ENCODE data around the gene FAM81B. TPM values are rescaled to one million over a fixed set of nuclear protein-coding genes. Genes with fewer than 3 reads are reported as not detected.
"Not testable (repeated sequence)": the region's sequence is repeated elsewhere in the genome, so short reads cannot be mapped to it uniquely, and the experiment has no call there.

FAM81B gene
- total RNA-seq, 4 donors from 2014 or later: 0.34 to 5.9 (median 0.51) TPM

DNA sequence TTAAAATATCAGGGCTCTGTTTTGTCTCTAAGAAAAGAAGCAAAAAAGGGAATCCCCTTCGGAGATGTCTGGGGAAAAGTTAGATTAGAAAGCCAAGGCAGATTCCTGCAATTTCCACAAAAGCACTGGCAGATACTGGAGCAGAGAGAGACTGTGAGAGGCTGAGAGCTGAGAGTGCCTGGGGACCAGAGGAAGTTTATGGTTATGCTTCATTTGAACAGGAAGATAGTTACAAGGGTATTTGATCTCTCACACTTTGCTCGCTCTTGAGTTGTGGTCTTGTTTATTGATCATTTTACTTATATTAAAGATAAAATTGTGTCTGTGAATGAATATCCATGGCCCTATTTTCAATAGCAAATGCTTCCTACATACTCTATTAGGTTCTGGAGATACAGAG lies 32.8 kb upstream of the FAM81B start:
- Histone ChIP-seq H3K9me3 (no peaks in the 10 kb centered on the region), H3K27ac (no peak overlapping the region), H3K4me3 (replicated peaks in 1 of 3) (no peak overlapping the region), H3K4me1 (no peaks in the 10 kb centered on the region), H3K36me3 (no peaks in the 10 kb centered on the region), H3K27me3 (no peaks in the 10 kb centered on the region)
- DNase-seq: no peak
- intact Hi-C loops (cut with DNase I): no loop called here
- 46 to 74% methylated on average over 2 of the region's 2 CpGs for WGBS, 2 donors
- TF ChIP-seq POLR2A (IDR thresholded peaks at IDR 0.05) (no peak), CTCF (IDR thresholded peaks at IDR 0.05) (no peak)

DNA sequence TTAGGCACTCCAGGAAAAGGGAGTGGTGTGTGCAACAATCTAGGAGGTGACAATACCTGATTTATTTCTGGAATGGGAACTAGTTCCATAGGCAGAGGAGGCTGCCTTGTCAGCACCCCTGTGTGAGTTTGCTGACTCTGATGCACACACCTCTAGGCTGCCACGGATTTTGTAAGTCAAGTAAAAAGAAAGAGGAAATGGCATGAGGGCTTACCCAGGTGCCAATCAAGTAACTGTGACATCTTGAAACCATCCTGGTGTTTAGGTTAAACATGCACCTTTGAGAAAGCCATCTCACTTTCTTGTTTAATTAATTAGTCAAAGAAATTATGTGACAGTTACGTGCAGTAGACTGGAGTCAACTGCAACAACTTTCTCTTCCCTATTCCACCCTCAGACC lies 32.3 kb upstream of the FAM81B start:
- no peaks in the 10 kb centered on the region for H3K9me3 ChIP-seq
- no peak overlapping the region for H3K27ac ChIP-seq
- no peaks in the 10 kb centered on the region for H3K27me3 ChIP-seq
- no peak overlapping the region for H3K4me3 ChIP-seq (replicated peaks in 1 of 3)
- H3K4me1 ChIP-seq: no peaks in the 10 kb centered on the region
- DNase-seq: no peak
- 60% methylated on average over 2 of the region's 2 CpGs for WGBS, 2 donors
- H3K36me3 ChIP-seq: no peaks in the 10 kb centered on the region
- TF ChIP-seq CTCF (IDR thresholded peaks at IDR 0.05): no peak
- TF ChIP-seq POLR2A (IDR thresholded peaks at IDR 0.05): no peak
- intact Hi-C loops (cut with DNase I): no loop called here

DNA sequence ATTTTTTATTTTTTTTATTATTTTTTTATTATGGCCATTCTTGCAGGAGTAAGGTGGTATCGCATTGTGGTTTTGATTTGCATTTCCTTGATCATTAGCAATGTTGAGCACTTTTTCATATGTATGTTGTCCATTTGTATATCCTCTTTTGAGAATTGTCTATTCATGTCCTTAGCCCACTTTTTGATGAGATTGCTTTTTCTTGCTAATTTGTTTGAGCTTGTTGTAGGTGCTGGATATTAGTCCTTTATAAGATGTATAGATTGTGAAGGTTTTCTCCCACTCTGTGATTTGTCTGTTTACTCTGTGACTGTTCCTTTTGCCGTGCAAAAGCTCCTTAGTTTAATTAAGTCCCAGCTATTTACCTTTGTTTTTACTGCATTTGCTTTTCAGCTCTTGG lies 30.5 kb upstream of the FAM81B start:
- intact Hi-C loops (cut with DNase I); H3K9me3 ChIP-seq; H3K27ac ChIP-seq; H3K4me1 ChIP-seq; H3K4me3 ChIP-seq (replicated peaks in 1 of 3); DNase-seq; H3K36me3 ChIP-seq; H3K27me3 ChIP-seq: not testable (repeated sequence)
- 67 to 73% methylated on average over 2 of the region's 2 CpGs for WGBS, 2 donors

DNA sequence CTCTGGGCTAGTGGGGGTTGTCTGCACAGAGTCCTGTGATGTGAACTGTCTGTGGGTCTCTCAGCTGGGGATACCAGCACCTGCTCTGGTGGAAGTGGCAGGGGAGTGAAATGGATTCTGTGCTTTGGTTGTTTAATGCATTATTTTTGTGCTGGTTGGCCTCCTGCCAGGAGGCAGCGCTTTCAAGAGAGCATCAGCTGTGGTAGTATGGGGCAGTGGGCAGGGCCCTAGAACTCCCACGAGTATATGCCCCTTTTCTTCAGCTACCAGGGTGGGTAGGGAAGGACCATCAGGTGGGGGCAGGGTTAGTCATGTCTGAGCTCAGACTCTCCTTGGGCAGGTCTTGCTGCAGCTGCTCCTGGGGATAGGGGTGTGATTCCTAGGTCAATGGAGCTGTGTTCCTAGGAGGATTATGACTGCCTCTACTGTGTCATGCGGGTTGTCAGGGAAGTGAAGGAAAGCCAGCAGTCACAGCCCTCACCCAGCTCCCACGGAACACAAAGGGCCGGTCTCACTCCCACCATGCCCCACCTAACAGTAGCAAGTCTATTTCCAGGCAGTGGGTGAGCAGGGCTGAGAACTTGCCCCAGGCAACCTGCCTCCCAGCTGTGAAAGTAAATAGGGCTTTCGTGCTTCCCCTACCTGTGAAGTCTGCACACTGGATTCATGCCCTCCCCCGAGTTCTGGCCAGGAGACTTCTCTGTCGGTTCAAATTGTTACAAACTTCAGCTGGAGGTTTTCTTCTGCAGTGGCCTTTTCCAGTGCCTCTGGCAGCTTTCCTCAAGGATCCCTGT lies 25.7 kb upstream of the FAM81B start:
- intact Hi-C loops (cut with DNase I): no loop called here
- 84 to 86% methylated on average over 8 of the region's 8 CpGs for WGBS, 2 donors
- TF ChIP-seq POLR2A (IDR thresholded peaks at IDR 0.05): no peak
- no peak for TF ChIP-seq CTCF (IDR thresholded peaks at IDR 0.05)

GRCh38 chr5:95369782-95370181 lies 21.4 kb upstream of the FAM81B start:
- DNase-seq: peak in 1 of 2 donors; percentile 24
- no peak for TF ChIP-seq CTCF (IDR thresholded peaks at IDR 0.05)
- no peak for TF ChIP-seq POLR2A (IDR thresholded peaks at IDR 0.05)
- Histone ChIP-seq H3K4me1 (peaks cover 0 to 4% of the 10 kb centered on the region in 2 donors), H3K27ac (no peak overlapping the region), H3K36me3 (no peaks in the 10 kb centered on the region), H3K27me3 (no peaks in the 10 kb centered on the region), H3K4me3 (replicated peaks in 1 of 3) (no peak overlapping the region), H3K9me3 (no peaks in the 10 kb centered on the region)
- intact Hi-C loops (cut with DNase I): no loop called here
- 38 to 56% methylated on average over 3 of the region's 3 CpGs for WGBS, 2 donors

More for the DNA sequence above, 25.7 kb upstream of the FAM81B start:
- DNase-seq: no peak
- peaks cover 0 to 4% of the 10 kb centered on the region in 2 donors for H3K4me1 ChIP-seq
- no peaks in the 10 kb centered on the region for H3K36me3 ChIP-seq
- H3K27ac ChIP-seq: no peak overlapping the region
- no peaks in the 10 kb centered on the region for H3K27me3 ChIP-seq
- H3K4me3 ChIP-seq (replicated peaks in 1 of 3): no peak overlapping the region
- H3K9me3 ChIP-seq: no peaks in the 10 kb centered on the region
